Dendritic cell treated with granulocyte-macrophage colony-stimulating factor and Interleukin-4, amounts not matched to agents 40 ng/mL and 50 ng/mL, for 4 days (primary cell): ENCODE measurements around the gene ACSL4.
A peak's percentile ranks its signal among the peaks of the same experiment; 100 is the strongest.

Experiments
- H3K27ac Mint-ChIP-seq: one replicate; pipeline ENCODE4 v1.8.0; 2022; ENCODE audit warnings: mild to moderate bottlenecking, mixed read lengths
- H3K27me3 Mint-ChIP-seq: one replicate; pipeline ENCODE4 v1.8.0; 2022; ENCODE audit warnings: mild to moderate bottlenecking, mixed read lengths
- H3K36me3 Mint-ChIP-seq: one replicate; pipeline ENCODE4 v1.8.0; 2022; ENCODE audit warnings: low read depth, mixed read lengths
- H3K4me1 Mint-ChIP-seq: one replicate; pipeline ENCODE4 v1.8.0; 2022; ENCODE audit warnings: low read depth, mixed read lengths
- H3K4me3 Mint-ChIP-seq: one replicate; pipeline ENCODE4 v1.8.0; 2022; ENCODE audit warnings: mild to moderate bottlenecking, moderate library complexity, mixed read lengths
- H3K9me3 Mint-ChIP-seq: one replicate; pipeline ENCODE4 v1.8.0; 2022; ENCODE audit warnings: mixed read lengths
- intact Hi-C: fragments of 100-400 bp; cut with micrococcal nuclease; formaldehyde crosslinking; loops from one replicate; pipeline ENCODE4 v1.15.0; 2022

ACSL4 gene

DNA sequence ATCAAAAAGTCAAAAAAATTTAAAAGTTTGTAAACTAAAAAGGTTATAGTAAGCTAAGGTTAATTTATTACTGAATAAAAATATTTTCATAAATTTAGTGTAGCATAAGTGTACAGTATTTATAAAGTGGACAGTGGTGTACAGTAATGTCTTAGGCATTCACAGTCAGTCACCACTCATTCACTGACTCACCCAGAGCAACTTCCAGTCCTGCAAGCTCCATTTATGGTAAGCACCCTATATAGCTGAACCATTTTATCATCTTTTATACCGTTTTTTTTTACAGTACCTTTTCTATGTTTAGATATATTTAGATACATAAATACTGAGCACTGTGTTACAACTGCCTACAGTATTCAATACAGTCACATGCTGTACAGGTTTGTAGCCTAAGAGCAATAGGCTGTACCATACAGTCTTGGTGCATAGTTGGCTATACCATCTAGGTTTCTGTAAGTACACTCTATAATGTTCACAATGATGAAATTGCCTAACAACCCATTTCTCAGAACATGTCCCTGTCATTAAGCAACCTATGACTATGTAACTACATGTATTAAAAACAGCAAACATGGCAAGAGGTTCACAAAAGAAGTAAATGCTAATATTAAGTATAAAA, 18.6 kb downstream of the ACSL4 start:
- no peaks in the 10 kb centered on the region for H3K27me3 Mint-ChIP-seq
- peaks cover 29% of the 10 kb centered on the region for H3K4me1 Mint-ChIP-seq
- H3K36me3 Mint-ChIP-seq, result peaks cover 6% of the 10 kb centered on the region
- no peaks in the 10 kb centered on the region for H3K9me3 Mint-ChIP-seq
- H3K4me3 Mint-ChIP-seq, result no peak overlapping the region
- H3K27ac Mint-ChIP-seq, result no peak overlapping the region
- intact Hi-C loops, result loop anchor here (10.0 kb wide), 1 partner anchor 430 kb away; no protein-coding TSS in a partner anchor

DNA sequence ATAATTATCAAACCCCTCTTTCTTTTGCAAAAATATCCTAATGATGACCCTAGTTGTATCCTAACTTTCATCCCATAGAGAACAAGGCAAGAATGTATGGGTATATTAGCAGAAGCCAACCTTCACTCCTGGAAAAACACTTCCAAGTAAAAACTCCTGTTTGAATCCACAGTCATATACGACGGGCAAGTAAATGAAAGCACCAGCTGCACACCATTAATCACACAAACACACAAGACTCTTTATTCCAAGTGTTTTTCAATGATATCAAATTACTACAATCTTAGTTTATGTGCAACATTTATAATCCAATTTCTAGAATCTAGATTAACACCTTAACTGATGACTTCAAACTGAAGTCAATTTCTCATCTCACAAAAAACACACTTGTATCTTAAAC, 22.9 kb downstream of the ACSL4 start:
- no peak overlapping the region for H3K4me3 Mint-ChIP-seq
- intact Hi-C loops, result loop anchor here (10.0 kb wide), 1 partner anchor 435 kb away; no protein-coding TSS in a partner anchor
- no peaks in the 10 kb centered on the region for H3K9me3 Mint-ChIP-seq
- no peaks in the 10 kb centered on the region for H3K27me3 Mint-ChIP-seq
- H3K4me1 Mint-ChIP-seq, result peaks cover 28% of the 10 kb centered on the region
- peaks cover 6% of the 10 kb centered on the region for H3K36me3 Mint-ChIP-seq
- H3K27ac Mint-ChIP-seq, result no peak overlapping the region

DNA sequence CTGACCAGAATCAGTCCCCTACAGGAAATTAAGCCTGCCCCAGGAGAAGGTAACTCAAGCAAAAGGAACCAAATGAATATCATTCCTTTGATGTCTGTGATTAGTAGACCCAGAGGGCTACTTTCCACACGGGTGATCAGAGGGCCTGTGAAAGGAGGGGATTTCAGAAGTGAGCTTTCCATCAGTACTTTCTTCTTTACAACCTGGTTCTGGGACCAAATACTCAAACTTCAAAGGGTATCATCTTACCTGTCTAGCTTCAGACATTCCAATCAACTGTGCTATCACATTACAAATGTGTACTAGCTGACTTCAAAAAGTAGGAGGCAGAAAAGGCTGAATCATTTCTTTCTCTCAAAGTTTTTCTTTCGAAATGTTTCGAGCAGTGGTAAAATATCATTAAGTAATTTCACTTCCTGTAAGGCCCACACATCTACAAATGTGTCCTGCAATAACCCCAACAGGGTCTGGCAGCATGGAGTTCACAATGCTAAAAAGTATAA, 23.9 kb downstream of the ACSL4 start:
- no peaks in the 10 kb centered on the region for H3K9me3 Mint-ChIP-seq
- H3K27ac Mint-ChIP-seq, result no peak overlapping the region
- peaks cover 6% of the 10 kb centered on the region for H3K36me3 Mint-ChIP-seq
- intact Hi-C loops, result no loop called here
- H3K27me3 Mint-ChIP-seq, result no peaks in the 10 kb centered on the region
- peaks cover 37% of the 10 kb centered on the region for H3K4me1 Mint-ChIP-seq
- H3K4me3 Mint-ChIP-seq, result no peak overlapping the region

DNA sequence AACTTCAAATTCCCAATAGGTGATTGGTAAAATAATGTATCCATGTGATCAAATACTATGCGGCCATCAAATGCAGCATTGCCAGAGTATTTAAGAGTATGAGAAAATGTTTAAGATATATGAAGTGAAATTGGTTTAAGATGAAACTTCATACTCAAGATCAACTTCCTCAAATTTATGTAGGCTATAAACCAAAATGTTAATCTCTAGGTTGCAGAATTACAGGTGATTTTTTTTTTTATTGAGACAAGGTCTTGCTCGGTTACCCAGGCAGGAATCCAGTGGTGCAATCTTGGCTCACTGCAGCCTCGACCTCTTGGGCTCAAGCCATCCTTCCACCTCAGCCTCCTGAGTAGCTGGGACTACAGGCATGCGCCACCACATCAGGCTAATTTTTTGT, 25.3 kb downstream of the ACSL4 start:
- intact Hi-C loops, result no loop called here
- no peaks in the 10 kb centered on the region for H3K9me3 Mint-ChIP-seq
- peaks cover 5% of the 10 kb centered on the region for H3K36me3 Mint-ChIP-seq
- no peaks in the 10 kb centered on the region for H3K27me3 Mint-ChIP-seq
- peak overlapping the region; percentile 81 for H3K27ac Mint-ChIP-seq
- peaks cover 29% of the 10 kb centered on the region for H3K4me1 Mint-ChIP-seq
- peak overlapping the region; percentile 74 for H3K4me3 Mint-ChIP-seq

DNA sequence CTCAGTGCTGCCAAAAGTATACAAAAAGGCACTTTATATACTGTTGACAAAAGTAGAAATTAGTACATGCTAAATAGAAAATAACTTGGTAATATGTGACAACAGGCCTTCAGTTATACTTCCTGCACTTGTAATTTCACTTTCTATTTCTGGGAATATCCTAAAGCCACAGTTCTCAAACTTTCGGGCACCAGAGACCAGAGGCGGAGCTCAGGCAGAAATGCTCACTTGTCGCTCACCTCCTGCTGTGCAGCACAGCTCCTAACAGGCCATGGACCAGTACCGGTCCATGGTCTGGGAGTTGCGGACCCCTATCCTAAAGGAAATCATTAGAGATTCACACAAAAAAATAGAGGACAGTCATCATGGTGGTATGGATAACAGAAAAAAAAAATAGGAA, 25.7 kb downstream of the ACSL4 start:
- Mint-ChIP-seq H3K4me1 (peaks cover 25% of the 10 kb centered on the region), H3K4me3 (peak overlapping the region; percentile 74), H3K36me3 (peaks cover 1% of the 10 kb centered on the region), H3K27ac (peak overlapping the region; percentile 81), H3K27me3 (no peaks in the 10 kb centered on the region), H3K9me3 (no peaks in the 10 kb centered on the region)
- intact Hi-C loops, result no loop called here

DNA sequence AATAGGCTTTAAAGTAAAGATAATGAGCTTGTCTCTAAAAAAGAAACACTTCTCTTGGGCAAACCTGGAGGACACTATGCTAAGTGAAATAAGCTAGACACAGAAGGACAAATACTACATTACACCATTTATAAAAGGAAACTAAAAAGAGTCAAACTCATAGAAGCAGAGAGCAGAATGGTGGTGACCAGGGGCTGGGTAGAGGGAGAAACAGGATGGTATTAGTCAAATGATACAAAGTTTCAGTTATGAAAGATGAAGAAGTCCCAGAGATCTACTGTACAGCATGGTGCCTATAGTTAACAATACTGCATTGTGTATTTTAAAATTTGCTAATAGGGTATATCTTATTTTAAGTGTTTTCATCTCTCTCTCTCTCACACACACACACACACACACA, 28.5 kb downstream of the ACSL4 start:
- H3K4me1 Mint-ChIP-seq, result peaks cover 22% of the 10 kb centered on the region
- intact Hi-C loops, result no loop called here
- no peak overlapping the region for H3K4me3 Mint-ChIP-seq
- no peaks in the 10 kb centered on the region for H3K27me3 Mint-ChIP-seq
- H3K9me3 Mint-ChIP-seq, result no peaks in the 10 kb centered on the region
- H3K36me3 Mint-ChIP-seq, result no peaks in the 10 kb centered on the region
- H3K27ac Mint-ChIP-seq, result peak overlapping the region; percentile 63

DNA sequence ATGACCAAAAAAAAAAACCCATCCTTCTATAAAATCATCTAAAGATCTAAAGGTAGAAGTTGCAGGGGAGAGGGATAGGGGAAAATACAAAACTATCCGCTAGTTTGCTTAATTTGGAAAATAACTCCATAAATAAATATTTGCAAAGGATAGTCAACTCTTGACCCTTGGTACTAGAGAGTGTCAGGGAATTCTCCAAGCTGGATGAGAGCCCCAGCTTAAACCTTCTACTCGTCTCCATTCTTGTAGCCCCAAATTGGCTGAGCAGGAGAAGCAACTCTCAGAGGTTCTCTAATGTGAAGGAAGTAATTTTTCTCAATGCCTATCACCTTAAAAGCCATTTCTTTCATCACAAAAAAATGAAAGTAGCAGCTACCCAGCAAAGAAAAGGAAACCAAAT, 35.2 kb downstream of the ACSL4 start:
- intact Hi-C loops, result no loop called here
- no peaks in the 10 kb centered on the region for H3K9me3 Mint-ChIP-seq
- H3K4me3 Mint-ChIP-seq, result no peak overlapping the region
- peaks cover 16% of the 10 kb centered on the region for H3K36me3 Mint-ChIP-seq
- peaks cover 13% of the 10 kb centered on the region for H3K4me1 Mint-ChIP-seq
- H3K27ac Mint-ChIP-seq, result no peak overlapping the region
- H3K27me3 Mint-ChIP-seq, result no peaks in the 10 kb centered on the region

DNA sequence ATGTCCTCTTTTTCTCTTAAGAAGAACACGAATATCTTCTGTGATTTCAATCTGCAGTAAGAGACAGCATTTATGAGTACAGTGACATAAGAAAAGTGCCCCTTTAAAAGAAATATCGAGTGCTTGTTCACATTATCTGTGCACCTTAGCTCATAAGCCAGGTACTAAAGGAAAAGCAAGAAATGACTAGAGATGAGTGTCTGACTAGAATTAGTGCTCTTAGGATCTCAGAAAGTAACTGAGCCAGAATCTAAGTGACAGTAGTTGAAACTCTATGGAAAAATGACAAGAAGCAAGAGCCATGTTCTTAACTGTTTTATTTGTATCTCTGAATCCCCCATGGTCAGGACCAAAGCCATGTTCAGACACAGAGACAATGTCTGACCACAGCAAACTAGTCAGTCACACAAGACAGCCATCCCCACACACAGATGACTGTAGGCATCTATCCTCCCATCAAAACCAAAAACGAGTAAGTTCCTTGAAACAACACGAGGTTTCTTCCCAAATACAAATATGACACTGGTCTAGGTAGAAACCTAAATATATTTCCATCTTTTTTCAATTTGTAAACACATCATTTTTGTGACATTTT, 36.8 kb downstream of the ACSL4 start:
- Mint-ChIP-seq H3K4me1 (peaks cover 9% of the 10 kb centered on the region), H3K9me3 (no peaks in the 10 kb centered on the region), H3K36me3 (peaks cover 16% of the 10 kb centered on the region), H3K4me3 (no peak overlapping the region), H3K27me3 (no peaks in the 10 kb centered on the region), H3K27ac (no peak overlapping the region)
- intact Hi-C loops, result no loop called here

DNA sequence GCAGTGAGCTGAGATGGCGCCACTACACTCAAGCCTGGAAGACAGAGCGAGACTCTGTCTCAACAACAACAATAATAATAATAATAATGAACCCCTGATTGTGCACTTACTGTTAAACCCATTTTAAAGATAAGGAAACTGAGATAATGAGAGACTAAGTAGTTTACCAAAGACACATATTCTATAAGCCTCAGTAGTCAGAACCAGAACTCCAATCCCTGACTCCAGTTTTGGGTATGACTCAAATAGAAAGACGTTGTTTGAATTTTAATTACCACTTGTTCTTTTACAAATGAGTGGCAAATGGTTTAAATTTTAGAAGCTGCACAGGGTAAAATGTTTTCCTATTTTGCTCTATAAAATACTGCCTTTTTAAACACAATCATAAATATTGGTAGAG, 37.4 kb downstream of the ACSL4 start:
- Mint-ChIP-seq H3K27me3 (no peaks in the 10 kb centered on the region), H3K9me3 (no peaks in the 10 kb centered on the region), H3K36me3 (peaks cover 16% of the 10 kb centered on the region), H3K4me1 (peaks cover 8% of the 10 kb centered on the region), H3K27ac (no peak overlapping the region), H3K4me3 (no peak overlapping the region)
- intact Hi-C loops, result no loop called here

DNA sequence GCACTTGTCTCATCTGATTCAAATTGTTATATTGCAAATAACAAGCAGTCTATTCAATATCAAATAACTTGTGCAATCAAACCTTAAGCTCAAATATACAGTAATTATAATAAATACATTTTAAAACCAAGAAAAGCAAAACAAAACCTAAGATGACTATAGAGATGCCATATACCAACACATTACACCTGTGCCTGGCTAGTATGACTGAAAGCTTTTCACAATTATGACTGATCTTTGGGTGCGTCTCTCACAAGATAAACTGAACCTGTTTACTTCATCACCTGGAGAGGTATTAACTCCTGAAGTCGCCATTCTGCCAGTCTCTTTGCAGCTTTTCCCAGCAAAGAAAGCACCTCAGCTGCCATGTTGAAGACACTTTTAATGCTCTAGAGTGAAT, 41.3 kb downstream of the ACSL4 start:
- Mint-ChIP-seq H3K9me3 (no peaks in the 10 kb centered on the region), H3K4me1 (peaks cover 5% of the 10 kb centered on the region), H3K4me3 (no peak overlapping the region), H3K36me3 (peaks cover 12% of the 10 kb centered on the region), H3K27me3 (no peaks in the 10 kb centered on the region), H3K27ac (no peak overlapping the region)
- intact Hi-C loops, result no loop called here

DNA sequence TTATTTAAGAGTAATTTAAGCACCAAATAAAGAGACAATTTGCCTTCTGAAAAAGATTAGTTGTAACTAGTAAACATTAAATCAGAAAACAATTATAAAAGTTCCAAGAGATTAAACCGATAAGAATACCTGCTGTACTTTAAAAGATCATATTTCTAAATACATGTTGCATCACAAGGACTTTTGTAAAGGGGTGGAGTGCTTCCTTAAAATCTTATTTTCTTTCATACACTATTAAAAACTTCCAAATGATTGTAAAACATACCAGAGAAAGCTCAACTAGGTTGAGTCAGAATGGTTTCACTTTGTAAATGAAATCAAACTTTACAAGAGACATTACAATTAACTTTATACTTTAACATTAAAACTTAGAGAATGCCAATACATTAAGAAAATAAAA, 41.8 kb downstream of the ACSL4 start:
- no peak overlapping the region for H3K4me3 Mint-ChIP-seq
- H3K9me3 Mint-ChIP-seq, result no peaks in the 10 kb centered on the region
- intact Hi-C loops, result no loop called here
- H3K27ac Mint-ChIP-seq, result no peak overlapping the region
- H3K4me1 Mint-ChIP-seq, result peaks cover under 1% of the 10 kb centered on the region
- H3K27me3 Mint-ChIP-seq, result no peaks in the 10 kb centered on the region
- peaks cover 7% of the 10 kb centered on the region for H3K36me3 Mint-ChIP-seq

DNA sequence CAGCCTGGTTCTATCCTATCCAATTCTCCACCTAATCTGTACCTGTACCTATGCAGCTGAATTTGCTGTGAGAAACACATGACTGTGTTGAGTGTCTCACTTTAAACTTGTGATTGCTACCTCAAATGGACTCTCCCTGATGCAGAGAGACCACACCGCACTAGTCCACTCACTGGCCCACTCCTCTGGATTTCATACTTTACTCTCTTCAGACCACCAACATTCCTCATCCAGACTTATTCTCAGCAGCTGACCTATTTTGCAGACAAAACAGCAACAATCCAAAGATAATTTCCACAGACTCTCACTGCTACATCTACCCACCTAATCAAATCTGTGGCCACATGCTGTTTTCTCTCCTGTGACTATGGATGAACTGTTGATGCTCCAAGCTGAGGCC, 45.2 kb downstream of the ACSL4 start:
- Mint-ChIP-seq H3K27me3 (no peaks in the 10 kb centered on the region), H3K36me3 (peaks cover 4% of the 10 kb centered on the region), H3K4me3 (no peak overlapping the region), H3K4me1 (peaks cover 6% of the 10 kb centered on the region), H3K9me3 (no peaks in the 10 kb centered on the region), H3K27ac (no peak overlapping the region)
- intact Hi-C loops, result no loop called here

DNA sequence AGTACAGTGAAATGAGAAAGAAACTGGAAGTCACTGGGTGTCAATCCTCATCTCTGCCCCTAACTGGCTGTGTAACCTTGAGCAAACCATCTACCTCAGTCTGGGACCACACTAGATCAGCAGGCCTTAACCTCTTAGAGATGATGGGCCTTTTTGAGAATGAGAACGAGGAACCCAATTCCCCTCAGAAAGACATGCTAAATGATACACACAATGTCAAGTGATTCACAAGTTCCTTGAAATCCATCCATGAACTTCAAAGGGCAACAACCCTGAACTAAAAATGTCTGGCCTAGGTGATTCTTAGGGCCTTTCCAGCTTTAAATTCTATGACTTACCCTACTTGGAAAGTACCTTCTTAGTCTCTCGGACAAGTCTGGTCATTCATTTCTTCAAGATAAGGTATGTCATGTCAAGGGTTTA, 47.4 kb downstream of the ACSL4 start:
- no peak overlapping the region for H3K27ac Mint-ChIP-seq

DNA sequence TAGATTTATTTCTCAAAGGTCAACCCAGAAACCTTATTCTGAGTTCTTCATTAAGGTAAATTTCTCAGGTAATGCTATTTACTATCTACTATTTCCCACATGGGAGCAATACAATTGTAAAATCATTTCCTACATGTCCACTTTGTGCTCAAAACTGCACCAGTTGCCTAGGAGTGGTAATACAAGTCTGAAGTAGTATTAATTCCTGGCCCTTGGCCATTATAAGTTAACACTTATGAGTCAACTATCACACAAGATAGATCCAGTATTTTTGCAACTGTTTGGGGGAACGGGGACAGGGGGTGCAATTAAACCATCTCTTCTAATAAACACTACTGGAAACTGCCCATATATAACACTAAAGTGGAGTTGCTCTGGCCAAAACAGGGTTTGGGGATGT, 48.9 kb downstream of the ACSL4 start:
- no peaks in the 10 kb centered on the region for H3K9me3 Mint-ChIP-seq
- peaks cover 6% of the 10 kb centered on the region for H3K4me1 Mint-ChIP-seq
- intact Hi-C loops, result no loop called here
- H3K36me3 Mint-ChIP-seq, result peaks cover 20% of the 10 kb centered on the region
- H3K27ac Mint-ChIP-seq, result no peak overlapping the region
- H3K4me3 Mint-ChIP-seq, result no peak overlapping the region
- no peaks in the 10 kb centered on the region for H3K27me3 Mint-ChIP-seq

More for the DNA sequence above, 47.4 kb downstream of the ACSL4 start:
- intact Hi-C loops, result no loop called here
- Mint-ChIP-seq H3K9me3 (no peaks in the 10 kb centered on the region), H3K36me3 (peaks cover 20% of the 10 kb centered on the region), H3K4me1 (peaks cover 6% of the 10 kb centered on the region), H3K4me3 (no peak overlapping the region), H3K27me3 (no peaks in the 10 kb centered on the region)
